B cell (primary cell): ENCODE results near the gene TBCD. TPM values are rescaled to one million over a fixed set of nuclear protein-coding genes. Genes with fewer than 3 reads are reported as not detected.

Source experiments
- ATAC-seq: fragments of 200-7000 bp; cut with Tn5 transposase; one replicate; pipeline ENCODE4 v1.10.0; 2021; ENCODE audit warnings: low read depth, mild to moderate bottlenecking, moderate number of reproducible peaks, moderate library complexity
- CTCF ChIA-PET: fragments of 350-600 bp; sonication (Branson Sonifier 250); formaldehyde crosslinking; loops from one replicate; lab custom pipeline; 2021; ENCODE audit warnings: antibody characterized with exemption, inconsistent platforms; lab: Charles Lee
- POLR2A ChIA-PET: fragments of 350-600 bp; sonication (Branson Sonifier 250); formaldehyde crosslinking; loops from one replicate; lab custom pipeline; 2021; ENCODE audit warnings: antibody characterized with exemption; lab: Charles Lee
- DNase-seq: peaks from one replicate; pipeline ENCODE4 v3.0.0; 2013
- H2AFZ ChIP-seq: 2 replicates; pipeline ENCODE4 v1.6.1; 2012; ENCODE audit warnings: mild to moderate bottlenecking, low read depth, low read length; ENCODE audit not compliant: insufficient read depth, poor library complexity, severe bottlenecking
- H3K27ac ChIP-seq, 2 donors: 1 replicate in 1 of 2; 2 replicates in 1 of 2; pipeline ENCODE4 v1.5.1; 2012 to 2013; ENCODE audit warnings: low read length in 2 of 2, mild to moderate bottlenecking in 2 of 2, moderate library complexity in 1 of 2
- H3K27me3 ChIP-seq, 4 experiments: fragments of 200-600 bp in 1 of 4; sonication (generic) in 1 of 4; replicated peaks in 1 of 4; 1 replicate in 2 of 4; 2 replicates in 2 of 4; pipeline versions ENCODE4 v1.6.1 to v1.7.0; 2013 to 2016; ENCODE audit warnings: low read length in 3 of 4, mild to moderate bottlenecking in 2 of 4, mixed read lengths in 1 of 4, moderate library complexity in 1 of 4; ENCODE audit not compliant: insufficient read depth in 4 of 4, control insufficient read depth in 3 of 4; ENCODE audit errors: control extremely low read depth in 1 of 4
- H3K36me3 ChIP-seq, 2 experiments: replicated peaks in 1 of 2; 1 replicate in 1 of 2; 2 replicates in 1 of 2; pipeline versions ENCODE4 v1.6.1 to v1.7.1; 2013; ENCODE audit warnings: low read length in 1 of 2; ENCODE audit not compliant: insufficient read depth in 2 of 2, control insufficient read depth in 1 of 2; ENCODE audit errors: control extremely low read depth in 1 of 2, extremely low read depth in 1 of 2
- H3K4me1 ChIP-seq, 2 donors: fragments of 200-600 bp in 1 of 2; sonication (generic) in 1 of 2; 1 replicate in 1 of 2; 2 replicates in 1 of 2; pipeline versions ENCODE4 v1.5.1 to v1.6.1; 2013 to 2017; ENCODE audit warnings: low read length in 2 of 2; ENCODE audit not compliant: control insufficient read depth in 2 of 2, insufficient read depth in 2 of 2
- H3K4me2 ChIP-seq: replicated peaks from 2 replicates; pipeline ENCODE3; 2012; ENCODE audit warnings: mild to moderate bottlenecking, low read depth, low read length; ENCODE audit not compliant: poor library complexity, severe bottlenecking
- H3K4me3 ChIP-seq, 5 experiments: fragments of 200-600 bp in 1 of 5; sonication (generic) in 1 of 5; 1 replicate in 3 of 5; 2 replicates in 2 of 5; pipeline versions ENCODE4 v1.5.1 to v1.7.0; 2011 to 2016; ENCODE audit warnings: low read length in 4 of 5, mild to moderate bottlenecking in 4 of 5, low read depth in 2 of 5, control low read depth in 1 of 5, moderate library complexity in 1 of 5; ENCODE audit not compliant: insufficient read depth in 1 of 5; ENCODE audit errors: control extremely low read depth in 1 of 5, extremely low read depth in 1 of 5
- H3K79me2 ChIP-seq: fragments of 200-600 bp; sonication (generic); one replicate; pipeline ENCODE4 v1.6.0; 2016; ENCODE audit warnings: low read length; ENCODE audit not compliant: control insufficient read depth, insufficient read depth
- H3K9ac ChIP-seq: fragments of 200-600 bp; sonication (generic); 2 replicates; pipeline ENCODE4 v1.6.1; 2017; ENCODE audit warnings: mild to moderate bottlenecking, low read length, moderate library complexity
- H3K9me3 ChIP-seq, 3 donors: one replicate each; pipeline versions ENCODE4 v1.6.1 to v1.7.1; 2013; ENCODE audit warnings: low read length in 2 of 3; ENCODE audit not compliant: control insufficient read depth in 2 of 3, insufficient read depth in 1 of 3; ENCODE audit errors: control extremely low read depth in 1 of 3
- H4K20me1 ChIP-seq: 2 replicates; pipeline ENCODE4 v1.6.0; 2012; ENCODE audit warnings: mild to moderate bottlenecking, low read length; ENCODE audit not compliant: insufficient read depth, control insufficient read depth, poor library complexity, severe bottlenecking
- H3K27ac Mint-ChIP-seq: one replicate; pipeline ENCODE4 v1.8.0; 2021; ENCODE audit warnings: mixed read lengths
- H3K27me3 Mint-ChIP-seq: one replicate; pipeline ENCODE4 v1.8.0; 2021; ENCODE audit warnings: mixed read lengths
- H3K4me1 Mint-ChIP-seq: one replicate; pipeline ENCODE4 v1.8.0; 2021; ENCODE audit warnings: mixed read lengths
- H3K4me3 Mint-ChIP-seq: one replicate; pipeline ENCODE4 v1.8.0; 2021; ENCODE audit warnings: mixed read lengths
- H3K9me3 Mint-ChIP-seq: one replicate; pipeline ENCODE4 v1.8.0; 2022; ENCODE audit warnings: mixed read lengths; ENCODE audit not compliant: insufficient read depth
- CTCF ChIP-seq: fragments of 200-600 bp; IDR thresholded peaks from one replicate; pipeline ENCODE4 v1.8.0; 2022; ENCODE audit warnings: antibody characterized with exemption, mild to moderate bottlenecking
- EZH2 ChIP-seq: IDR thresholded peaks from 2 replicates; pipeline ENCODE4 v1.6.1; 2012; ENCODE audit warnings: borderline replicate concordance, low read depth, mild to moderate bottlenecking, moderate library complexity, low read length; ENCODE audit not compliant: insufficient read depth, poor library complexity, severe bottlenecking
- WGBS: methylation state at CpG from one replicate; pipeline ENCODE4 v1.1.5; 2013; ENCODE audit warnings: missing lambda C conversion rate; ENCODE audit not compliant: insufficient coverage; 5-methylcytosine and 5-hydroxymethylcytosine counted together
- intact Hi-C: fragments of 100-400 bp; cut with micrococcal nuclease; formaldehyde crosslinking; loops from one replicate; pipeline ENCODE4 v1.10.0; 2022
- polyA plus RNA-seq: library from polyadenylated mRNA; depleted of rRNA; stranded (reverse); fragments of >200 nt; gene quantifications from 2 replicates; pipeline ENCODE4 v1.2.3, GENCODE V29; 2012
- total RNA-seq, 2 donors: library from RNA; stranded (reverse); fragments of 120-200 nt in 1 of 2; gene quantifications; 1 replicate in 1 of 2; 2 replicates in 1 of 2; pipeline versions ENCODE4 v1.2.3 to v1.2.4, GENCODE V29; 2013 to 2022

TBCD gene
- total and polyA plus RNA-seq, 2 donors (not counting 1 experiment from before 2014, with no cell fraction given) = 60.8 to 101 TPM

GRCh38 chr17:82921426-82921825, 169.6 kb downstream of the TBCD start:
- H3K9me3 Mint-ChIP-seq = no peaks in the 10 kb centered on the region
- intact Hi-C loops = no loop called here

GRCh38 chr17:82922646-82923045, 170.8 kb downstream of the TBCD start:
- WGBS = 98% methylated on average over 17 of the region's 19 CpGs
- CTCF ChIA-PET = no interaction called here
- Histone ChIP-seq H3K4me3 (no peak overlapping the region), H3K79me2 (no peaks in the 10 kb centered on the region), H3K27ac (no peak overlapping the region), H4K20me1 (peaks cover 5% of the 10 kb centered on the region), H3K4me1 (no peaks in the 10 kb centered on the region), H3K27me3 (no peaks in the 10 kb centered on the region), H2AFZ (no peak overlapping the region), H3K9ac (no peak overlapping the region), H3K36me3 (peaks cover 0 to 16% of the 10 kb centered on the region in 2 experiments), H3K9me3 (no peaks in the 10 kb centered on the region), H3K4me2 (no peak overlapping the region)
- H3K27me3 Mint-ChIP-seq = no peaks in the 10 kb centered on the region
- POLR2A ChIA-PET = no interaction called here
- ATAC-seq (no peak), DNase-seq (no peak)
- H3K9me3 Mint-ChIP-seq = no peaks in the 10 kb centered on the region
- H3K27ac Mint-ChIP-seq = no peak overlapping the region
- no peaks in the 10 kb centered on the region for H3K4me1 Mint-ChIP-seq
- no peak overlapping the region for H3K4me3 Mint-ChIP-seq
- intact Hi-C loops = no loop called here
- TF ChIP-seq CTCF = no peak
- TF ChIP-seq EZH2 = no peak

More at GRCh38 chr17:82921426-82921825, 169.6 kb downstream of the TBCD start:
- H3K9me3 ChIP-seq = no peaks in the 10 kb centered on the region
- no peaks in the 10 kb centered on the region for H3K79me2 ChIP-seq
- no peak overlapping the region for H3K4me2 ChIP-seq
- H2AFZ ChIP-seq = no peak overlapping the region
- ATAC-seq (no peak), DNase-seq (no peak)
- no peak overlapping the region for H3K4me3 ChIP-seq
- Mint-ChIP-seq H3K4me1 (peaks cover 4% of the 10 kb centered on the region), H3K27me3 (no peaks in the 10 kb centered on the region), H3K27ac (no peak overlapping the region), H3K4me3 (no peak overlapping the region)
- ChIA-PET CTCF (interaction anchor here (1.3 to 1.4 kb wide), 2 partner anchors 61 to 140 kb away, joined by 5 to 6 read pairs; no protein-coding TSS in a partner anchor), POLR2A (no interaction called here)
- 97% methylated on average over 10 of the region's 13 CpGs for WGBS
- peaks cover 0 to 4% of the 10 kb centered on the region in 2 experiments for H3K36me3 ChIP-seq
- peaks cover 0 to under 1% of the 10 kb centered on the region in 2 donors for H3K4me1 ChIP-seq
- no peak overlapping the region for H3K9ac ChIP-seq
- peaks cover 5% of the 10 kb centered on the region for H4K20me1 ChIP-seq
- no peaks in the 10 kb centered on the region for H3K27me3 ChIP-seq
- TF ChIP-seq EZH2 (no peak), CTCF (no peak)
- no peak overlapping the region for H3K27ac ChIP-seq
